Activated CD4-positive, alpha-beta T cell treated with anti-CD3 and anti-CD28 coated beads for 1 hour (primary cell): ENCODE results near the gene ACSL5.

ENCODE experiments used
- DNase-seq: peaks from one replicate; pipeline ENCODE4 v3.0.0-alpha.2; 2020

ACSL5 gene

GRCh38 chr10:112471878-112472487, 98.1 kb downstream of the ACSL5 start:
- DNase-seq = no peak

- DNase-seq = no peak
Measured at GRCh38 chr10:112475575-112476218, 101.8 kb downstream of the ACSL5 start.
